PFSK-1 (cell line): ENCODE data around the gene TAT.

ENCODE experiments used
- FOXP2 ChIP-seq: optimal IDR thresholded peaks from 2 replicates; pipeline ENCODE3; 2011; ENCODE audit warnings: borderline replicate concordance, control low read depth, inconsistent platforms; ENCODE audit not compliant: insufficient read depth; ENCODE audit errors: extremely low read length, extremely low read depth
- POLR2AphosphoS5 ChIP-seq: IDR thresholded peaks from 2 replicates; pipeline ENCODE4 v1.6.1; 2012; ENCODE audit warnings: low read depth, mild to moderate bottlenecking, control low read depth, low read length, moderate library complexity
- REST ChIP-seq, 2 experiments: IDR thresholded peaks; 2 replicates each; pipeline versions ENCODE4 v1.6.1 to v1.8.0; 2011 to 2012; ENCODE audit warnings: low read depth in 2 of 2, low read length in 2 of 2, control low read depth in 1 of 2, inconsistent platforms in 1 of 2, mild to moderate bottlenecking in 1 of 2, moderate library complexity in 1 of 2; ENCODE audit not compliant: insufficient read depth in 1 of 2
- SIN3A ChIP-seq: IDR thresholded peaks from 2 replicates; pipeline ENCODE4 v1.6.1; 2012; ENCODE audit warnings: mild to moderate bottlenecking, low read length, moderate library complexity, borderline replicate concordance; ENCODE audit not compliant: insufficient read depth
- TAF1 ChIP-seq: IDR thresholded peaks from 2 replicates; pipeline ENCODE4 v1.6.1; 2012; ENCODE audit warnings: low read length, control low read depth, borderline replicate concordance; ENCODE audit not compliant: insufficient read depth

The TAT gene

GRCh38 chr16:71565812-71566700, 10.8 kb downstream of the TAT start:
- no peak for TF ChIP-seq TAF1
- TF ChIP-seq FOXP2 = no peak
- no peak for TF ChIP-seq REST (IDR thresholded peaks at IDR 0.05; ENCODE audit: insufficient read depth in 1 of 2, low read depth in 2 of 2, low read length in 2 of 2)
- no peak for TF ChIP-seq SIN3A
- TF ChIP-seq POLR2AphosphoS5 = no peak

GRCh38 chr16:71564335-71564967, 12.4 kb downstream of the TAT start:
- TF ChIP-seq SIN3A (no peak), FOXP2 (no peak), TAF1 (no peak)

GRCh38 chr16:71562552-71562951, 14.3 kb downstream of the TAT start:
- no peak for TF ChIP-seq FOXP2
- TF ChIP-seq REST (IDR thresholded peaks at IDR 0.05; ENCODE audit: insufficient read depth in 1 of 2, low read depth in 2 of 2, low read length in 2 of 2) = no peak
- no peak for TF ChIP-seq TAF1
- TF ChIP-seq POLR2AphosphoS5 = no peak
- no peak for TF ChIP-seq SIN3A

- TF ChIP-seq POLR2AphosphoS5 = no peak
- no peak for TF ChIP-seq FOXP2
Observed at GRCh38 chr16:71559855-71560254, 17.0 kb downstream of the TAT start.

- TF ChIP-seq TAF1 = no peak
Observed at GRCh38 chr16:71557954-71558582, 18.8 kb downstream of the TAT start.

GRCh38 chr16:71557299-71557698, 19.6 kb downstream of the TAT start:
- no peak for TF ChIP-seq TAF1
- TF ChIP-seq POLR2AphosphoS5 = no peak
- TF ChIP-seq REST (IDR thresholded peaks at IDR 0.05; ENCODE audit: insufficient read depth in 1 of 2, low read depth in 2 of 2, low read length in 2 of 2) = no peak
- no peak for TF ChIP-seq FOXP2
- no peak for TF ChIP-seq SIN3A
